ENCODE results near the gene NOS1AP. TPM values are rescaled to one million over a fixed set of nuclear protein-coding genes. Genes with fewer than 3 reads are reported as not detected.
A peak's percentile ranks its signal among the peaks of the same experiment; 100 is the strongest.

Gene NOS1AP
- total and polyA plus RNA-seq, 8 donors, result 2.2 to 6.2 (median 3.3) TPM

- ATAC-seq (no peak), DNase-seq (no peak)
- Histone ChIP-seq H3K9me3 (no peaks in the 10 kb centered on the region), H3K27ac (no peak overlapping the region), H3K36me3 (no peaks in the 10 kb centered on the region), H3K4me3 (no peak overlapping the region), H3K27me3 (peaks cover 0 to 9% of the 10 kb centered on the region in 2 donors), H3K4me1 (no peaks in the 10 kb centered on the region)
- TF ChIP-seq CTCF (IDR thresholded peaks at IDR 0.05), result no peak
- intact Hi-C loops (cut with DNase I), result loop anchor here in 1 of 2 donors (5.0 kb wide), 1 partner anchor 244 kb away; no protein-coding TSS in a partner anchor
Observed at GRCh38 chr1:162036163-162036562, 33.3 kb upstream of the NOS1AP start.

- ATAC-seq, result no peak
- intact Hi-C loops (cut with DNase I), result loop anchor here in 1 of 2 donors (5.0 kb wide), 1 partner anchor 246 kb away; no protein-coding TSS in a partner anchor
Observed at GRCh38 chr1:162038624-162039023, 30.9 kb upstream of the NOS1AP start.

GRCh38 chr1:162040001-162040400 is 29.5 kb upstream of the NOS1AP start:
- H3K9me3 ChIP-seq, result no peaks in the 10 kb centered on the region
- H3K27ac ChIP-seq, result no peak overlapping the region
- ATAC-seq (no peak), DNase-seq (no peak)
- no peak overlapping the region for H3K4me3 ChIP-seq
- no peaks in the 10 kb centered on the region for H3K36me3 ChIP-seq
- TF ChIP-seq CTCF (IDR thresholded peaks at IDR 0.05), result no peak
- intact Hi-C loops (cut with DNase I), result no loop called here
- H3K4me1 ChIP-seq, result no peaks in the 10 kb centered on the region
- H3K27me3 ChIP-seq, result peaks cover 0 to 5% of the 10 kb centered on the region in 2 donors

More at GRCh38 chr1:162038624-162039023, 30.9 kb upstream of the NOS1AP start:
- no peaks in the 10 kb centered on the region for H3K9me3 ChIP-seq
- no peaks in the 10 kb centered on the region for H3K36me3 ChIP-seq
- no peak overlapping the region for H3K27ac ChIP-seq
- no peak for TF ChIP-seq CTCF (IDR thresholded peaks at IDR 0.05)
- H3K4me1 ChIP-seq, result no peaks in the 10 kb centered on the region
- H3K27me3 ChIP-seq, result peaks cover 0 to 9% of the 10 kb centered on the region in 2 donors
- DNase-seq, result no peak
- H3K4me3 ChIP-seq, result no peak overlapping the region

GRCh38 chr1:162040657-162041056 is 28.8 kb upstream of the NOS1AP start:
- no peak overlapping the region for H3K4me3 ChIP-seq
- intact Hi-C loops (cut with DNase I), result no loop called here
- no peaks in the 10 kb centered on the region for H3K36me3 ChIP-seq
- TF ChIP-seq CTCF (IDR thresholded peaks at IDR 0.05), result peak in 1 of 2 donors; percentile 30
- H3K27me3 ChIP-seq, result no peaks in the 10 kb centered on the region
- no peak overlapping the region for H3K27ac ChIP-seq
- DNase-seq (no peak), ATAC-seq (peak; percentile 28)
- no peaks in the 10 kb centered on the region for H3K9me3 ChIP-seq
- no peaks in the 10 kb centered on the region for H3K4me1 ChIP-seq

GRCh38 chr1:162042361-162042760 is 27.1 kb upstream of the NOS1AP start:
- Histone ChIP-seq H3K4me3 (no peak overlapping the region), H3K36me3 (no peaks in the 10 kb centered on the region)
- no peak for TF ChIP-seq CTCF (IDR thresholded peaks at IDR 0.05)

More at GRCh38 chr1:162042361-162042760, 27.1 kb upstream of the NOS1AP start:
- Histone ChIP-seq H3K27me3 (no peaks in the 10 kb centered on the region), H3K27ac (no peak overlapping the region), H3K4me1 (no peaks in the 10 kb centered on the region), H3K9me3 (no peaks in the 10 kb centered on the region)
- ATAC-seq, result no peak
- intact Hi-C loops (cut with DNase I), result no loop called here
- no peak for DNase-seq
